GM21390 (cell line): ENCODE results near the gene SMOC1.
"Not testable (repeated sequence)": the region's sequence is repeated elsewhere in the genome, so short reads cannot be mapped to it uniquely, and the experiment has no call there.

Experiments used
- ATAC-seq: cut with Tn5 transposase; IDR thresholded peaks from one replicate; pipeline ENCODE4 v1.9.1; 2021; ENCODE audit not compliant: unreplicated experiment

The SMOC1 gene

GRCh38 chr14:69896080-69896479, 16.9 kb downstream of the SMOC1 start:
- ATAC-seq: no peak

- ATAC-seq: no peak
These were observed 17.8 kb downstream of the SMOC1 start for GRCh38 chr14:69896972-69897371.

GRCh38 chr14:69900603-69901002, 21.4 kb downstream of the SMOC1 start:
- ATAC-seq: no peak

- no peak for ATAC-seq
These were observed 22.1 kb downstream of the SMOC1 start for GRCh38 chr14:69901113-69901951.

GRCh38 chr14:69903046-69903445, 23.8 kb downstream of the SMOC1 start:
- ATAC-seq: not testable (repeated sequence)

- ATAC-seq: no peak
These were observed 25.0 kb downstream of the SMOC1 start for GRCh38 chr14:69904246-69904645.

GRCh38 chr14:69906201-69906600, 27.0 kb downstream of the SMOC1 start:
- no peak for ATAC-seq

GRCh38 chr14:69909826-69910550, 30.8 kb downstream of the SMOC1 start:
- no peak for ATAC-seq

- no peak for ATAC-seq
These were observed 31.7 kb downstream of the SMOC1 start for GRCh38 chr14:69910871-69911270.

GRCh38 chr14:69913686-69914085, 34.5 kb downstream of the SMOC1 start:
- ATAC-seq: no peak

- ATAC-seq: no peak
These were observed 37.2 kb downstream of the SMOC1 start for GRCh38 chr14:69916396-69916795.

GRCh38 chr14:69917287-69917686, 38.1 kb downstream of the SMOC1 start:
- ATAC-seq: no peak

GRCh38 chr14:69919815-69920214, 40.6 kb downstream of the SMOC1 start:
- ATAC-seq: no peak

- ATAC-seq: no peak
These were observed 41.8 kb downstream of the SMOC1 start for GRCh38 chr14:69921052-69921451.

GRCh38 chr14:69922198-69922597, 43.0 kb downstream of the SMOC1 start:
- no peak for ATAC-seq

GRCh38 chr14:69924201-69924600, 45.0 kb downstream of the SMOC1 start:
- no peak for ATAC-seq

GRCh38 chr14:69928111-69928523, 48.9 kb downstream of the SMOC1 start:
- no peak for ATAC-seq

- no peak for ATAC-seq
These were observed 51.7 kb downstream of the SMOC1 start for GRCh38 chr14:69930780-69931379.

- ATAC-seq: no peak
These were observed 52.7 kb downstream of the SMOC1 start for GRCh38 chr14:69931960-69932359.

- ATAC-seq: no peak
These were observed 53.2 kb downstream of the SMOC1 start for GRCh38 chr14:69932391-69932790.

- ATAC-seq: no peak
These were observed 54.5 kb downstream of the SMOC1 start for GRCh38 chr14:69933623-69934275.
